ENCODE data around the gene DST.
"Not testable (repeated sequence)": the region's sequence is repeated elsewhere in the genome, so short reads cannot be mapped to it uniquely, and the experiment has no call there.

The DST gene

DNA sequence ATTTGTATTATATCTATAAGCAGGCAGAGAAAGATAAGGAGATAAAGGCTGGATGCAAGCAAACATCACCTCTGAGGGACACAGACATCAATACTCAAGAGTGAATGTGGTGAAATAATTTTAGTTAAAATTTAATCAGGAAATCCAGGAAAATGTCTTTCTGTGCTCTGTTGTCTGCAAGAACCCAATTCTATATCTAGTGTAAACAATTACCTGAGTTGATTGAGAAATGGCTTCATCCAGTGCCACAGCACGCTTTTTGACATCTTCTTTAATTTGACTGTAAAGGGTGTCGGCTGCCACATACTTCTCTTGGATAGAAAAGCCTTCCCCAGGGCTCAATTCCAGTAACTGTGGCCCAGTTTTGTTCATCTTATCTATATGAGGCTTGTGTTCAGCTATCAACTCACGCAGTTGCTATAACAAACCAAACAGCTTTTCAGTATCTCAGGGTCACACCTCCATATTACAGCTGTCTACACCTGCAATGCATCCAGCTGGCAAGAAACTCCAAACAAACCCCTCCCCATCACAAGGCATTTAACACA, 131.6 kb downstream of the DST start:
- DNase-seq, result peak; percentile 35

DNA sequence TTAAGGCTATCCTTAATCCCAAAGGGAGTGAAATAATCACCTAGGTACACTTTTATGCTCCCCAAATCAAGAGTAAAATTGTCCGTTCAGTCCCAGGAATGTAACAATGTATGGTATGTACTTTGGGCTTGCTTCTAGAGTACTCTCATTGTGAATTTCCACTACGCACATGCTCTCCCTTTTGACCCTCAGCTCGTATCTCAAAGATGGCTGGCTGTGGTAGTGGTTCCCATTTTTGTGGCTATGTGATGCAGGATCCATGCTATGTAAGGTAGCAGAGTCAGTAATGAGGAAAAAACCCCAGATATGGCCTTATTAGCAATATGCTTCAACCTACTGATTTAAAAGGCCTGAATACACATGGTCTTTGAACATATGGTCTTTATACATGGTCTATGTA, 133.7 kb downstream of the DST start:
- DNase-seq, result no peak

DNA sequence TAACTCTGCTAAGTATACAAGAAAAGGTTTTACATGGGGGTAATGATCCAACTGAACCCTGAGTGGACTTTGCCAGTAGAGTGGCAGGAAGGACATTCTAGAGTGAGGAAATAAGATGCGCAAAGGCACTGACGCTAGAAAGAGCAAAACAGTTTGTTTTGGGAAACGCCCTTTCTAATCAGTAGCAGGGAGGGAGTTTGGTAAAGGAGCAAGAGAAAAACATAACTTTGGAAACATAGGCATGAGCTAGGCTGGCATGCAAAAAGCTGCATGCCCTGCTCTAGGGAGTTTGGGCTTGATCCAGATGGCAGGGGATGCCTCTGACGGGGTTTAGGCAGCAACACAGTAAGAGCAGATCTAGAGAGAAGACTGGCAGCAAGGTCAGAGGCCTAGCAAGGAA, 135.2 kb downstream of the DST start:
- peak; percentile 20 for DNase-seq

DNA sequence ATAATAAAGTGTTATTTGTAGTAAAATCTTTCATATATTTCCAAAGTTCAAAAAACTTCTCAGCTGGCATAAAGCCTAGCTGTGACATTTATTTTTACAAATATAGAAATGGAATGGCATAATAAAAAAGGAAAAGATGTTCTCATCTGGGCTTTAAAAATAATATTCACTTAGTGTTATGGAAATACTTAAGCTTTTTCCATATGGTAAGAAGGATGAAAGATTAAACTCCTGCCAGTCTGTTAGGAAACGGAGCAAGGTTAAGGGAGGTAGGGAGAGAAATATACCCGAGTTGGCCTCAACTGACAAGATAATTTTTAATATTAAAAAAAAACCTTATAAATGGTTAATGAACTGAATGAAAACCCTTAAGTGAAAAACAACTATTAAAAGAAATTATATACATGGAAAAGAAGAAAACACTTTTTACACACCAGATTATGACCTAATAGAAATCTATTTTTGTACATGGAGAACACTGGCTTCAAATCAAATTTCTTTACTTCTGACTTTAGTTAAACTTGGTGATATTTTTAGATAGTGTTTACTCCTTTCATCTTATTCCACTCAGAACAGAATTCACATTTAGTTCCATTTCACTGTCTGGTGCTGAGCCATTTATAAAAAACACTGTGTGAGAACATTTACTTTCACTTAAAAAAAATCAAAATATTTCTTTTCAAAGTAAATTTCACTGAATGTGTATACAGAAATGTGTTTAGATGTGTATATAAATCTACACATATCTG, 137.0 kb downstream of the DST start:
- DNase-seq, result no peak

DNA sequence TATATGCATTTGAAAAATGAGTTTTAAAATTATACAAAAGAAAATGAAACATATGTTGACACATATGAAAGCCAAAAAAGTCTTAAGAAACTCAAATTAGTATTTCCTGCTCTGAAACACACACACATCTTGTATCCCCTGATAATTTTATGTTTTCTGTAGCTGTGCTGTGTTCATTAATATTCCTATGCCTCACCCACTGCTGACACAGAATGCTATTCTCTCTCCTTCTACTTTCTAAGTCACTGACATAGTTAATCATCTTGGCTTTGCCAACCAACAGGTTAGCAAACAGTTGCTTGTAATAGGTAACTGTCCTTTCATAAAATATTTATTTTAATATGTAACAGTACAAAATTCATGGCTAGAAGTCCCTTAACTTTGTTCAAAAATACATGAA, 140.7 kb downstream of the DST start:
- DNase-seq, result no peak

DNA sequence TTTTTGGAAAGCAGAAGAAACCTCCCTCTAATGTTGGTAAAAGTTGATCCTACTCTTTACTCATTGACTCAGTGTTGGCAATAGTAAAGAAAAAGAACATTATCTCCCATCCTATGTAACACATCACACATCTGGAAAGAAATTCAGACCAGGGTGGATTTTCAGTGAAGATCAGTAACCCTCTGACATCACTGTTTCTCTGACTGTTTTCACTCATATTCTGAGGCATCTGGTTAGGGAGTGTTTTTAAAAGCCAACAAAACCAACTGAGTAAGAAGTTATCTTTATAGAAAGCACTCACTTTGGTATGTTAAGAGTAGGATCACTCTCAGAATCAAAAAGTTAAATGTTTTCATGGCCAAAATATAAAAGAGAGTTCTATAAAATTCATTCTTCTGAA, 143.6 kb downstream of the DST start:
- no peak for DNase-seq

DNA sequence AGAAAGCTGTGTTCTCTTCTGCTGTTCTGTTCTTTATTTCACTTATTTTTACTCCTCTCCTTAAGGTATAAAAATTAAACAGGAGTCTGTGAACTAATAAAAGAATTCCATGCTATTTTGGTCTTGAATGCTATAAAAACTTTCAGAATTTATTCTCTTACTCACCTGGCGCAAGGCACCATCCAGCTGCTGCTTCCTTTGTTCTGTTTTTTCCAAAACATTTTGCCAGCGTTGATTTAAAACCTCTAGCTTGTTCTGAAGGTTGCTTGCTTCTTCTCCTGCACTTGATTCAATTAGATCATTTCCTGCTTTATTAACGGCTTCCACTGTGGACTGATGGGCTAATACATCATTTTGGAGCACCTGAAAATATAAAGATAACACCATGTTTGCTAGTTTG, 145.0 kb downstream of the DST start:
- no peak for DNase-seq

DNA sequence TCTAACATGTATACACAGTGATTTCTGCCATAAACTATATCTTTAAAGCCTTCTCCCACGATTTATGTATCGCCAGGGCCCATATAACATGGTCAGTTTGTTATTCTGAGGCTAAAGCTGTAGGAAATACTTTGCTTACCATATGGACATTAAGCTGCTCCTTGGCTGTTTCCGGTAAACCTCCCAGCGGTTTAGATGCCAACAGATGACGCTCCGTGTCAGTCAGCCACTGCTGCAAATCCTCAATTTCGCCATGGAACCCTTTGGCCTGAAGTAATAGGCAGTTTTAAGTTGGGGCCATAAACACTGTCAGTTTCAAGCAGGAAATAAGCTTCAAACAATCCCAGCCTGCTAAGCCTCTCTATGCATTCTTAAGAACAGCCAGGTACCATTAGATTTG, 145.4 kb downstream of the DST start:
- no peak for DNase-seq

DNA sequence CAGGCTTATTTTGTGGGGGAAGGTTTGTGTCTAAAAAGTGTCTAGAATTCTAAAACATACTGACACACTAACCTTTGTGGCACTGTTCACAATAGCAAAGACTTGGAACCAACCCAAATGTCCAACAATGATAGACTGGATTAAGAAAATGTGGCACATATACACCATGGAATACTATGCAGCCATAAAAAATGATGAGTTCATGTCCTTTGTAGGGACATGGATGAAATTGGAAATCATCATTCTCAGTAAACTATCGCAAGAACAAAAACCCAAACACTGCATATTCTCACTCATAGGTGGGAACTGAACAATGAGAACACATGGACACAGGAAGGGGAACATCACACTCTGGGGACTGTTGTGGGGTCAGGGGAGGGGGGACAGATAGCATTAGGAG, 146.0 kb downstream of the DST start:
- DNase-seq, result not testable (repeated sequence)

DNA sequence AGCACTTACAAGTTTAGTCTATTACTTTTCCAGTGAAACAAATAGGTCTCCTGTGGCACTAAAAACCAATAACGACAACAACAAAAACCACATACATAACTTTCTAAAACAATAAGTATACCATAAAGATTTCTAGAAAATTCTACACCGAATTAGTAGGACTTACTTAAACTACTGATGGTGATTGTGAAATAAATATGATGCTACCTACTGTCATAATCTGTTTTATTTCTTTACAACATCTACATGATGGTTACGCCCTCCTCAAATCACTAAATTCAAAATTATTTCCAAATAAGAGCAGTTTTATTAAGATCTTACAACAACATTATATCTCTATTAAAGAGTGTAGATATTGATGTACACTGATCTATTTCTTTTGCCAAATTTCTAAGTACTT, 147.0 kb downstream of the DST start:
- no peak for DNase-seq

DNA sequence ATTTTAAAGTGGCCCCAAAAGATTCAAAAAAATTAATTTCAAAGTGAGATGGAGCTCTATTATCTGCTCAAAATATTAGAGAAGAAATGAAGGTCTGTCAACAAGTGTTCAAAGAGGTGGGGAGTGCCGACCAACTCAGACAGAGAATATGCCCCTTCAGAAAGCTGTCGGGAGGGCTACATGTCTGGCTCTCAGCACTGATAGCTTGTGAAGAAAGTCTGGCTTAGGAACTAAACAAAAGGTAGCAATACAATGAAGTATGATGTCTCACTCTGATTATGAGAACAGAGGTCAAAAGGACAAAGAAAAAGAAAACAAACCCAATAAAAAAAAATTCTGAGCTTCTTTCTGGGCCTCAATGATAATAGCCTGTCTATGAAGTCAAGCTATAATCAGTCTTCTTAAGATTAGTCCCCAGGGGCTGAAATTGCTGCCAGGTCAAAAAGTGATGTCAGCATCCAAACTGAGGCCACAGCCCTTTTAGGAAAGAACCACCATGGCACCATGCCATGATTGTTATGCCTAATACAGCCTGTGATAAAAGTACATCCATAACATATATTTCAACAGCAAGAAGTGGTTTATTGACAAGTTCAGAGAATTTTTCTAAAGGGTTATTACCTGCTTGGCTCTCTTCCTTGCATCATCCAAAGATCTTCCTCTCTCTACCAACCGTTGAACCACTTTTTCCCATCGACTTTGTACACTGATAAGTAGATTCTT, 150.9 kb downstream of the DST start:
- no peak for DNase-seq

DNA sequence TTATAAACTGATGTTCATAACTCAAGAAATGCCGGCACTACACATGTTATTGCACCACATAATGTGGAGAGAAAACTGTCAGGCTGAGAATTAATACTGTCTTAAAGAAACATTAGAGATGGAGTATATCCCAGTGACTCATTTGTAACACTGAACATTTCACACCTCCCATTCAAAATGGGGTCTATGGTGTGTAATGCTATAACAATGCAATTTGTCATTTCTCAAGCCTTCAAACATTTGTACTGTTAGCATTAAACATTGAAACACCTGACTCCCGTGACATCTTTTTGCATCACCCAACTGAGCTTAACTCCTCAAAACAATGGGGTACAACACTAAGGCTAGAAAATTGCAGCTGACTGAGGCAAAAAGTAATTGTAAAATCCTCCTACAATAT, 151.7 kb downstream of the DST start:
- no peak for DNase-seq

DNA sequence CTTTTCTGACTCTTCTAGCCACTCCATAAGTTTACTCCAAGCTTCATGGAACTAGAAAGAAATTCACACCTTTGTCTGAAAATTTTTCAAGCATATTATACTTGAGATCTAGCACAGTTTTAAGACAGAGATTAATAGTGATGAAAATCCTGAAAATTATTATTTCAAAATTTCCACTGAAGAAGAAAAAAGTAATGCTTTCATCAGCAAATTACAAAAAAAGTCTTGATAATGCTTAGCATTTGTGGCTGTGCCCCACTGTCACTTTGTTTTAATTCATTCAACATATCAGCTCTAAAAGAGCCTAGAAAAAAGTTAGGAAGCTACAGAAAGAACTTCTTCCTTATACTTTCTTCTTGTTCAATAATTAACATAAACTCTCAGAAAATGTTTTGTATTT, 153.1 kb downstream of the DST start:
- no peak for DNase-seq

DNA sequence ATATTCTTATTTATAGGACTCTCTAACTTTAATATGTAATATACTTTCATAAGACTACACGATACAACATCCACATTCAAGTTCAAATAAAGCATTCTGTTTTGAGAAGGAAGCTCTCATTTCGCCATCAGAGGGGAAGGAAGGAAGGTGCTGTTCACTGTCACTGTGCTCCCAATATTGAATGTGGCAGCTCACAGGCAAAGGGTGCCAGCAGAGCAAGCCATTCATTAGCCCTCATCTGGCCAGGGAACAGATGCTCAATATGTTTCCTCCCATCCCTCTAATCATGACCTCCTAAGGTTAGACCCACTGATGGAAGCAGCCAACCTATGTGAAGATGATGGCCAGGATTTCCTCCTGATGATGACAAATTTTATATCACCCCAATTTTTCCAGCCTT, 154.4 kb downstream of the DST start:
- DNase-seq, result no peak

DNA sequence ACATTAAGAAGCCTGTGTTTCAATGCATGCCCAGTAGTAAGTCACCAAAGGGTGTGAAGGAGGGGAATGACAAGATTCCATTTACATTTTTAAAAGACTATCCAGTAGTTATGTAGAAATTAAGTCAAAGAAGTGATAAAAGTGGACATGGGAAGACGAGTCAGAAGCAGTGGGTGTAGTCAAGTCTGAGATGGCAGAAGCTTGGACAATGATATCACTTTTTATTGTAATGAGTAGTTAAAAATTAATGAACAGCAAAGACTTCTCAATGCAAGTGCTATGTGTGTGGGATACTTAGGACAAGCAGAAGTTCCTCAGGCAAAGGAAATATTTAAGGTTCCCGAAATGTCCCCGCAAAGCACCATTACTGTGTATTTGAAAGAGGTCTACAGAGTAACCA, 156.0 kb downstream of the DST start:
- no peak for DNase-seq

DNA sequence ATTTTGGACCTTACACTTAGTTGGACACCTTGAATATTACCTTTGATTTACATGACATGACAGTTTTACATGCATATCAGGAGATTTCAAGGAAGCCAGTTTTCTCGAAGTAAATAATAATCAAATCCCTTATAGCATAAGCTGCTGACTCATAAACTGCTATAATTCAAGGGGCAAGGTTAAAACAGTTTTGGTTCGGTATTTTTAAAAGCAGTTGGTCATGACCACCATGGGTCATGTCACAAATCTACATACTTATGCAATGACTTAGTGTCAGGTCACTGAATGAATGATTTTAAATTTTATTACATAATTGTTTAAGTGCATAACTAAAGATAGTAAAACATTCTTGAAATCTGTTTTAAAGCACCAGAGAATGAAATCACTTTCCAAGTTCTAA, 158.0 kb downstream of the DST start:
- no peak for DNase-seq

DNA sequence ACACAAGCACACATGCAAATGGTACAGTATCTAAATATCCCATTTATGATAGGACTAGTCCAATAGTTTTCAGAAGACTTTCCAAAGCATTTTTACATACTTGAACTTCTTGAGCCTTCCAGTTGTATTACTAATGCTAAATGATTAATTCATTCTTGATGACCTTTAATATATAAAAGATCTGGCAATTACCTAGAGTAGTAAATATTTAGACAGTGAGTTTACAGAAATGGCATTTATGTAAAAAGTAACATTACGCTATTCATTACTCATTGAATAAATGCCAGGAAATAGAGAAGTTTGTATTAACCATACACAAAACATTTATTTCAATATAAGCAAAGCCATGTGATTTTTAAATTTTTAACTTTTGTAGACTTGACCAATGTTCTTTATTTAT, 158.8 kb downstream of the DST start:
- DNase-seq, result no peak

DNA sequence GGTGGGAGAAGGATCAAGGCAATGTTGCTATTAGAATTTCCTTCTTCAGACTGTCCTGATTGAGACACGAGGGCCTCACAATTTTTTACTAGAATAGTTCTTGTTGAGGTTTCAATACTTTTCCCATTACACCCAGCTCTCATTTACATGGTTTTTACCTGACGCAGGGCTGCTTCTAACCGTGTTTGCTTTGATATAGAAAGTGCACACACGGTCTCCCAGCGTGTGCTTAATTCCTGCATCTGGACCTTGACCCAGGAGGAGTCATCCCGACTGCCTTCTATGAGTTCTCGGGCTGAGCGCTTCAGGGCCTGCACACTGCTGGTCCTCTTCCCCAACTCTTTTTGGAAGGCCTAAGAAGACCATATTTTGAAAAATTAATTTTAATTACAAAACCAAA, 160.2 kb downstream of the DST start:
- no peak for DNase-seq

DNA sequence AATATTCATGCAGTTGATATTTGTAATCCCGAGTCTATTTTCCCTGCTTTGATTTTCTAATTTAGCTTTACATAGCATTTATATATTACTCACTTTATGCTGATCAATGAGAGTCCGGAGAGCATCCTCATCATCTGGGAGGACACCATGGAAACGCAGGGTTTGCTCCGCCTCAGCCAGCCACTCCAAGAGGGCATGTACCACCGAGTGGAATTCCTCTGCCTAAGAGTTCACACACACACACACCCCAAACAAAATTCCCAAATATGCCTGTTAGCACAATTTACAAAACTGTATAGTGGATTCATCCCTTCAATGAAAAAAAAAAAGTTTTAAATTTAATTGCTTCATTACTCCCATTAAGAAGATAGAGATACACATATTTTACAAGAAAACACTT, 160.7 kb downstream of the DST start:
- no peak for DNase-seq

DNA sequence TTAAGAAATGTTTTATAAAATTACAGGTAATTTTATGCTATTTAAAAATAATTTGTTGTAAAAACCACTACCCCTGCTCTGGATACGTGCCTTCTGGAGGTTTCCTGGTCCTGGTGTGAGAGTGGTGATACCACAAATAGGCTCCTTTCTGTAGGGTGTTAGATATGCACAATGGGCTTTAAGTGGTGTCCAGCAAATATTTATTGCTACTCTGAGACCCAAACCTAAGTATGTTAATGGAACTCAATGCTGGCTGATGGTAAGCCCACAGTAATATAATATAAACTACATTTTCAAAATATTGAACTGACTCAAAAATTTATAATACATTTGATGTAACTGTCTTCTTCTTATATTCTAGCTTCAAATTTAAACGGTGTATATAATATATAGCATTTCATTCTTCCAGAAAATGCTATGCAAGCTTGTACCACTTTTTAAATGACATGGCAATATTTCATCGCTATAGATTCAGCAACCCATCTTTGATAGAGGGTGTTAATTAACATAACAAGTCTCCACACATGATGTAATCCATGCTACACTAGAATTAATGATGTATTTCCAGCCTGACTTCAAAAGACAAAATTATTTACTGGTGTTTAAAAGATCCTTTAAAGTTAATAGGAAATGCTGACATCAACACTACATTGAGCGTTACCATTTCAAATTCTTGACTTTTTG, 161.9 kb downstream of the DST start:
- no peak for DNase-seq

DNA sequence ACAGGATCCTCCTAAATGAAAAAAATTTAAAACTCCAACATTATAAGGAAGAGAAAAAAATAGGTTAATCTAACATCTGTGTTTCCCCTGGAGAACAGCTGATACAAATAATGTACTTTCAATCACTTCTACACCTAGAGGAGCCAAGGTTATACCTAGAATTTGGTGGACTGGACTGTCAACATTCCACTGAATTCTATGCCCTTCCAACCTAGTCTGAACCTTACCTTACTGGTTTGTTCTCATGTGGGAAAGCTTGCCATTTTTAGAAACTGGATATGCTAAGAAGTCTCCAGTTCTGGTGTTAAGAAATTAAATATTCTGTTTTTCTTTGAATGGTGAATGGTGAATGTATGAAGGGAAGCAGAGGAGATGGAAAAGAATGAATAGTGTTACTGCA, 162.4 kb downstream of the DST start:
- no peak for DNase-seq

DNA sequence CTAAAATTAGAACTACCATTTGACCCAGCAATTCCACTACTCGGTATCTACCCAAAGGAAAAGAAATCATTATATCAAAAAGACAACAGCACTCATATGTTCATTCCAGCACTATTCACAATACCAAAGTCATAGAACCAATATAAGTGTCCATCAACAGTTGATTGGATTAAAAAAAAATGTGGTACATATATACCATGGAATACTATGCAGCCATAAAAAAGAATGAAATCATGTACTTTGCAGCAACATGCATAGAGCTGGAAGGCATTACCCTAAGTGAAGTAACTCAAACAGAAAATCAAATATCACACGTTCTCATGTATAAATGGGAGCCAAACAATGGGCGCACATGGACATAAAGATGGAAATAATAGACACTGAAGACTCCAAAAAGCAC, 163.3 kb downstream of the DST start:
- DNase-seq, result no peak

DNA sequence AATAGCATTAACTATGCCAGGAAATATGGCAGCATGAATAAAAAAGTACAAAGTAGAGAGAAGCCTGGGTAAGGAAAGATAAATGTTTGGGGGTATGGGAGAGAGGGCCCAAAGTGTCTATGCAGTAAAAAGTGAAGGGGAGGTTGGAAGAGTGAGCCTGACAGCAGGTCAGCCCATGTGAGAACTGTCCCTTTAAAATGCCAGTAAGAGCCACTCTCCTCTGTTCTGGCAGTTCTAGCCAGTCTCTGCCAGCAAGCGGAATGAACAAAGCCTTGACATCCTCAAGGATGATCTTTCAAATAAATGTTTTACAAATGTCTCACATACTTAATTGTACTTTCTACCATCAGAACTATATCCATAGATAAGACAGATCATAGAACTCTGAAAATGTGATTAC, 164.5 kb downstream of the DST start:
- DNase-seq, result no peak

DNA sequence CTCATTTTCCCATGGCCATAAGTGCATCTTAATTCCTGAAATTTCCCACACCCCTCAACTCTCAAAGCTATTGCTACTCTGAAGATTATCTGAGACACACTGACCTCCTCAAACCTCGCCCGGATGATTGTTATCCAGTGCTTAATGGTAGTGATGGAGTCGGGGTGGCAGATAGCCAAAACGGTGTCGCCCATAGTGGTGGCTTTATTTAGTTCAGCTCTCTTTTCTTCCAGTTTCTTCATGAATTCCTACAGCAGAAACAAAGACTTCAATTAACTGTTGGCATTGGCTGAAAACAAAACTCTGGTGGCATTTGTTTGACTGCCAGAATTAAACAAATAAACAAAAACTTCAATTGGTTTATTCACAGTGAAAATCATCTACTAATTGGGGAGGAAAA, 165.4 kb downstream of the DST start:
- no peak for DNase-seq
